Measurements from ENCODE around the gene MTAP. TPM values are rescaled to one million over a fixed set of nuclear protein-coding genes. Genes with fewer than 3 reads are reported as not detected.

The MTAP gene
- total RNA-seq, 3 donors from 2014 or later, result 20.8 to 40.2 (median 29.5) TPM

- H3K27me3 ChIP-seq, result no peaks in the 10 kb centered on the region
- no peak for TF ChIP-seq POLR2AphosphoS5 (IDR thresholded peaks at IDR 0.05)
- no peak for TF ChIP-seq CTCF (IDR thresholded peaks at IDR 0.05)
- TF ChIP-seq POLR2A (IDR thresholded peaks at IDR 0.05), result no peak
- no peaks in the 10 kb centered on the region for H3K36me3 ChIP-seq
- H3K27ac ChIP-seq, result no peak overlapping the region
- DNase-seq (ENCODE audit: low spot score in 2 of 2), result no peak
- H3K4me3 ChIP-seq, result no peak overlapping the region
- no peaks in the 10 kb centered on the region for H3K4me1 ChIP-seq
- intact Hi-C loops (cut with DNase I; ENCODE audit: low total_unique reads), result no loop called here
- peaks cover 0 to 3% of the 10 kb centered on the region in 2 donors for H3K9me3 ChIP-seq
Observed at GRCh38 chr9:21815643-21816042, 13.2 kb downstream of the MTAP start.

GRCh38 chr9:21817176-21817575 lies 14.7 kb downstream of the MTAP start:
- DNase-seq (ENCODE audit: low spot score in 2 of 2), result no peak
- Histone ChIP-seq H3K36me3 (no peaks in the 10 kb centered on the region), H3K27ac (no peak overlapping the region), H3K27me3 (no peaks in the 10 kb centered on the region), H3K4me1 (no peaks in the 10 kb centered on the region), H3K4me3 (no peak overlapping the region), H3K9me3 (peaks cover 0 to 3% of the 10 kb centered on the region in 2 donors)
- TF ChIP-seq POLR2A (IDR thresholded peaks at IDR 0.05) (no peak), POLR2AphosphoS5 (IDR thresholded peaks at IDR 0.05) (no peak), CTCF (IDR thresholded peaks at IDR 0.05) (no peak)
- intact Hi-C loops (cut with DNase I; ENCODE audit: low total_unique reads), result no loop called here

DNA sequence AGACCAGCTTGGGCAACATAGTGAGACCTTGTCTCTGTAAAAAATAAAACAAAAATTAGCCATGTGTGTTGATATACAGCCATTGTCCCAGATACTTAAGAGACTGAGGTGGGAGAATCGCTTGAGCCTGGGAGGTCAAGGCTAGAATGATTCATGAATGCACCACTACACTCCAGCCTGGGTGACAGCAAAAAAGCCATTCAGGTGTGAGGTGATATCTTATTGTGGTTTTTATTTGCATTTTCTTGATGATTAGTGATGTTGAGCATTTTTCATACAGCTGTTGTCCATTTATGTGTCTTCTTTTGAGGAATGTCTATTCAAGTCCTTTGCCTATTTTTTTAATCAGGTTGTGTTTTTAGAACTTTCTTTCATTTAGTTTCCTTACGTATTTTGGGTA lies 23.2 kb downstream of the MTAP start:
- Histone ChIP-seq H3K4me3 (no peak overlapping the region), H3K27ac (no peak overlapping the region), H3K27me3 (no peaks in the 10 kb centered on the region), H3K4me1 (no peaks in the 10 kb centered on the region), H3K36me3 (no peaks in the 10 kb centered on the region), H3K9me3 (no peaks in the 10 kb centered on the region)
- intact Hi-C loops (cut with DNase I; ENCODE audit: low total_unique reads), result no loop called here
- TF ChIP-seq POLR2A (IDR thresholded peaks at IDR 0.05) (no peak), POLR2AphosphoS5 (IDR thresholded peaks at IDR 0.05) (no peak), CTCF (IDR thresholded peaks at IDR 0.05) (no peak)
- no peak for DNase-seq (ENCODE audit: low spot score in 2 of 2)

DNA sequence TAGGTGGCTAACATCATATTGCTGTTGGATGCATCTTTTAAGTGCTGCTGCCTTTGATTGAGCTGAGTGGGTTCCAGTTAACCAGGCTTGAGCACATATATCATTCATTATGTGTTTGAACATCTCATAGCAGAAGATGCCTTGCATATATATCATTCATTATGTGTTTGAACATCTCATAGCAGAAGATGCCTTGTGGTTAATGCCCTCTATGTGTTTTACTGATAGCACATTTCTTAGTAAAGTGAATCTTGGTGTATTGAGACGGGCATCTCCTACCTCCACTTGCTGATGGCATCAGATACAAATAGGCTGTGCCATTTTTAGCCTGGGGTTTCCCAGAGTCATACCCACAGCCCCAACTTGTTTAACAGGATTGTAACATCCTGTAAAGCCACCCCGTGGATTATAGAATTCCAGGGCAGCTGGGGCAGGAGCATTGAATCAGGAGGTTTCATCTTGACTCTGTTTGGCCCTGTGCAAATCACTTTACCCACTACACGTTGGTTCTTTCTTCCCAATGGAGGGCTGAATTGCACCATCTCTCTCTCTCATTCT lies 26.5 kb downstream of the MTAP start:
- intact Hi-C loops (cut with DNase I; ENCODE audit: low total_unique reads), result no loop called here
- H3K27ac ChIP-seq, result no peak overlapping the region

DNA sequence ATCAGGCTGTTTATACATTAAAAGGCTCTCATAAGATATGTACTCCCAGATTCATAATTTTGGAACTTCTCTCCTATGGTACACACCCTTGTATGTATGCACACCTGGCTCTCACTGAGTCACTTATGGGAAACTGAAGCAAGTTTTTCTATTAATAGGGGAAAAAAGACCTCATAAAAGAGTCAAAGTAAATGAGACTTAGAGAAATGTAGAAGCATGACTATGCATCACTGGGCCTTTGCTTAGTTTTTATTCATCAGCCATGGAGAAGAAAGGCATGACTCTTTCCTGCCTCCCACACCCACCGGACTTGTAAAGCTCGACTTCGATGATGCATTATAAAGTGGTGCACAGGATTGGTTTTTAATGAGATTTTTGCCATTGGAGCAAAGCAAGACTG lies 28.2 kb downstream of the MTAP start:
- H3K4me1 ChIP-seq, result no peaks in the 10 kb centered on the region
- no peaks in the 10 kb centered on the region for H3K36me3 ChIP-seq
- H3K9me3 ChIP-seq, result no peaks in the 10 kb centered on the region
- no peak for TF ChIP-seq POLR2AphosphoS5 (IDR thresholded peaks at IDR 0.05)
- no peak for TF ChIP-seq CTCF (IDR thresholded peaks at IDR 0.05)
- no peak for TF ChIP-seq POLR2A (IDR thresholded peaks at IDR 0.05)
- DNase-seq (ENCODE audit: low spot score in 2 of 2), result no peak
- no peak overlapping the region for H3K27ac ChIP-seq
- intact Hi-C loops (cut with DNase I; ENCODE audit: low total_unique reads), result no loop called here
- H3K4me3 ChIP-seq, result no peak overlapping the region
- no peaks in the 10 kb centered on the region for H3K27me3 ChIP-seq

More for the DNA sequence above, 26.5 kb downstream of the MTAP start:
- no peaks in the 10 kb centered on the region for H3K27me3 ChIP-seq
- H3K4me3 ChIP-seq, result no peak overlapping the region
- H3K36me3 ChIP-seq, result no peaks in the 10 kb centered on the region
- no peaks in the 10 kb centered on the region for H3K4me1 ChIP-seq
- no peak for DNase-seq (ENCODE audit: low spot score in 2 of 2)
- TF ChIP-seq POLR2A (IDR thresholded peaks at IDR 0.05) (no peak), POLR2AphosphoS5 (IDR thresholded peaks at IDR 0.05) (no peak), CTCF (IDR thresholded peaks at IDR 0.05) (no peak)
- no peaks in the 10 kb centered on the region for H3K9me3 ChIP-seq

Measured in breast epithelium (tissue), 4 donors.